HCT116 (cell line): Measurements from ENCODE around the gene HPN. TPM values are rescaled to one million over a fixed set of nuclear protein-coding genes. Genes with fewer than 3 reads are reported as not detected.
A peak's percentile ranks its signal among the peaks of the same experiment; 100 is the strongest.

Experiments used
- ATAC-seq: fragments of 200-7000 bp; cut with Tn5 transposase; 2 replicates; pipeline ENCODE4 v1.9.1; 2020; ENCODE audit warnings: mild to moderate bottlenecking, moderate library complexity
- BruUV-seq: library from RNA; stranded (reverse); fragments of 400-500 nt; replicated peaks from 2 replicates; lab custom pipeline; 2021; lab: Mats Ljungman, UMichigan
- CTCF ChIA-PET: fragments of 300-600 bp; sonication (Branson Sonifier 250); formaldehyde crosslinking; loops from one replicate; lab custom pipeline; 2021; ENCODE audit warnings: antibody characterized with exemption; lab: Charles Lee
- POLR2A ChIA-PET: fragments of 300-600, 350-600 bp; sonication (Branson Sonifier 250); formaldehyde crosslinking; loops from one replicate; lab custom pipeline; 2021; ENCODE audit warnings: antibody characterized with exemption; lab: Charles Lee
- RAD21 ChIA-PET, 2 experiments: fragments of 300-600 bp; sonication (Branson Sonifier 250); formaldehyde crosslinking; loops; one replicate each; lab custom pipeline; 2023; ENCODE audit warnings: low total read pairs in 2 of 2; ENCODE audit not compliant: uncharacterized antibody in 2 of 2, unreplicated experiment in 2 of 2, low non-redundant PET in 1 of 2; lab: Charles Lee
- DNase-seq: peaks from one replicate; pipeline ENCODE4 v3.0.0-alpha.2; 2010; ENCODE audit warnings: low read depth, low spot score
- H2AFZ ChIP-seq: fragments of 200-600 bp; shearing (Covaris generic), sonication (generic); 2 replicates; pipeline ENCODE4 v1.6.1; 2017; ENCODE audit warnings: low read depth, mixed run types, mixed read lengths, antibody characterized with exemption, low read length; ENCODE audit not compliant: poor library complexity, severe bottlenecking
- H3K27ac ChIP-seq: 2 replicates; pipeline ENCODE4 v1.5.1; 2012; ENCODE audit warnings: low read depth, low read length
- H3K27me3 ChIP-seq: fragments of 200-600 bp; sonication (generic); 2 replicates; pipeline ENCODE4 v1.6.1; 2016; ENCODE audit warnings: mixed run types, low read length, mixed read lengths; ENCODE audit not compliant: insufficient read depth
- H3K36me3 ChIP-seq, 2 experiments: fragments of 200-500 bp in 1 of 2; fragments of 200-600 bp in 1 of 2; sonication (Bioruptor generic) in 1 of 2; sonication (generic) in 1 of 2; 2 replicates each; pipeline versions ENCODE4 v1.5.1 to v1.6.1; 2014 to 2016; ENCODE audit warnings: low read length in 2 of 2, inconsistent platforms in 1 of 2, mixed read lengths in 1 of 2, mixed run types in 1 of 2; ENCODE audit not compliant: insufficient read depth in 2 of 2, control insufficient read depth in 1 of 2
- H3K4me1 ChIP-seq, 2 experiments: fragments of 200-600 bp in 1 of 2; sonication (generic) in 1 of 2; 2 replicates each; pipeline versions ENCODE4 v1.5.1 to v1.6.1; 2012 to 2017; ENCODE audit warnings: low read length in 2 of 2, inconsistent platforms in 1 of 2, mild to moderate bottlenecking in 1 of 2, mixed read lengths in 1 of 2, mixed run types in 1 of 2, moderate library complexity in 1 of 2; ENCODE audit not compliant: insufficient read depth in 2 of 2, control insufficient read depth in 1 of 2
- H3K4me2 ChIP-seq: fragments of 200-600 bp; sonication (generic); 2 replicates; pipeline ENCODE4 v1.6.1; 2017; ENCODE audit warnings: mixed run types, low read length, mixed read lengths
- H3K4me3 ChIP-seq, 2 experiments: fragments of 200-600 bp in 1 of 2; sonication (generic) in 1 of 2; replicated peaks in 1 of 2; 2 replicates each; pipeline ENCODE4 v1.5.1; 2011 to 2016; ENCODE audit warnings: low read length in 2 of 2, control low read depth in 1 of 2, low read depth in 1 of 2, mild to moderate bottlenecking in 1 of 2, mixed read lengths in 1 of 2, mixed run types in 1 of 2
- H3K79me2 ChIP-seq: fragments of 200-600 bp; sonication (generic); 2 replicates; pipeline ENCODE4 v1.6.1; 2017; ENCODE audit warnings: mild to moderate bottlenecking, mixed run types, low read length, moderate library complexity, mixed read lengths; ENCODE audit not compliant: insufficient read depth
- H3K9ac ChIP-seq: fragments of 200-600 bp; sonication (generic); 2 replicates; pipeline ENCODE4 v1.6.1; 2016; ENCODE audit warnings: low read length, mixed read lengths
- H3K9me2 ChIP-seq: fragments of 200-600 bp; sonication (generic), shearing (Covaris generic); 2 replicates; pipeline ENCODE4 v1.6.1; 2017; ENCODE audit warnings: mixed run types, mild to moderate bottlenecking, moderate library complexity; ENCODE audit not compliant: insufficient read depth
- H3K9me3 ChIP-seq, 2 experiments: fragments of 200-500 bp in 1 of 2; fragments of 200-600 bp in 1 of 2; sonication (Bioruptor generic) in 1 of 2; sonication (generic) in 1 of 2; 2 replicates each; pipeline ENCODE4 v1.6.1; 2014 to 2017; ENCODE audit warnings: low read length in 2 of 2, mixed read lengths in 2 of 2, inconsistent platforms in 1 of 2, low read depth in 1 of 2, mild to moderate bottlenecking in 1 of 2, mixed run types in 1 of 2, moderate library complexity in 1 of 2; ENCODE audit not compliant: control insufficient read depth in 1 of 2, insufficient read depth in 1 of 2
- H4K20me1 ChIP-seq: fragments of 200-600 bp; sonication (generic), shearing (Covaris generic); 2 replicates; pipeline ENCODE4 v1.6.1; 2017; ENCODE audit warnings: mixed run types, mild to moderate bottlenecking, moderate library complexity; ENCODE audit not compliant: insufficient read depth
- EGR1 ChIP-seq: IDR thresholded peaks from 2 replicates; pipeline ENCODE4 v1.6.1; 2012; ENCODE audit warnings: low read depth
- EZH2phosphoT487 ChIP-seq: fragments of 200-600 bp; IDR thresholded peaks from 2 replicates; pipeline ENCODE4 v1.6.1; 2018; ENCODE audit warnings: antibody characterized with exemption, borderline replicate concordance
- JUND ChIP-seq: IDR thresholded peaks from 2 replicates; pipeline ENCODE4 v1.6.1; 2012
- POLR2A ChIP-seq: IDR thresholded peaks from 2 replicates; pipeline ENCODE4 v1.7.0; 2011; ENCODE audit warnings: borderline replicate concordance; ENCODE audit not compliant: insufficient read depth, insufficient read length; ENCODE audit errors: extremely low read depth
- POLR2AphosphoS5 ChIP-seq: IDR thresholded peaks from 2 replicates; pipeline ENCODE4 v1.6.1; 2011; ENCODE audit warnings: mild to moderate bottlenecking, low read depth, low read length, moderate library complexity
- SIN3A ChIP-seq: IDR thresholded peaks from 2 replicates; pipeline ENCODE4 v1.6.1; 2012; ENCODE audit warnings: low read depth
- TCF7L2 ChIP-seq: IDR thresholded peaks from 2 replicates; pipeline ENCODE4 v1.7.0; 2011; ENCODE audit warnings: borderline replicate concordance, inconsistent platforms; ENCODE audit not compliant: insufficient read depth, insufficient read length; ENCODE audit errors: extremely low read depth
- ZFX ChIP-seq: fragments of 450-650 bp; IDR thresholded peaks from 2 replicates; pipeline ENCODE4 v1.6.1; 2017
- ZNF274 ChIP-seq: fragments of 200-500 bp; sonication (Bioruptor generic); IDR thresholded peaks from 2 replicates; pipeline ENCODE4 v1.6.1; 2014; ENCODE audit warnings: mild to moderate bottlenecking, low read depth, low read length, inconsistent platforms
- intact Hi-C: fragments of 100-400 bp; cut with micrococcal nuclease; formaldehyde crosslinking; loops from 2 replicates; pipeline ENCODE4 v1.10.0; 2022
- total RNA-seq: library from RNA; stranded (reverse); gene quantifications from one replicate; pipeline ENCODE4 v1.2.1, GENCODE V29; 2021; ENCODE audit not compliant: unreplicated experiment

HPN gene
- total RNA-seq, 1 experiment from 2014 or later, result 0.32 TPM

GRCh38 chr19:35031072-35031881, 10.2 kb upstream of the HPN start:
- intact Hi-C loops, result no loop called here
- ATAC-seq (peak; percentile 48), DNase-seq (no peak)
- Histone ChIP-seq H3K9me2 (no peaks in the 10 kb centered on the region), H3K4me1 (peaks cover 9 to 27% of the 10 kb centered on the region in 2 experiments; a peak in 3 of 4 replicates), H2AFZ (no peak overlapping the region), H3K36me3 (peaks cover 0 to 6% of the 10 kb centered on the region in 2 experiments; a peak in 2 of 4 replicates), H3K4me2 (peak overlapping the region; percentile 87), H3K27me3 (no peaks in the 10 kb centered on the region), H3K9ac (peak overlapping the region; percentile 41), H3K79me2 (no peaks in the 10 kb centered on the region), H4K20me1 (no peaks in the 10 kb centered on the region), H3K4me3 (peak overlapping the region; percentile 43 to 57), H3K9me3 (no peaks in the 10 kb centered on the region), H3K27ac (no peak overlapping the region; the same call in 1 of the 2 replicates)
- ChIA-PET RAD21 (no interaction called here), POLR2A (interaction anchor here (0.6 kb wide), 1 partner anchor 13 kb away, joined by 3 read pairs; no protein-coding TSS in a partner anchor), CTCF (interaction anchor here (0.6 to 2.0 kb wide), 3 partner anchors 13 to 36 kb away, joined by 3 to 7 read pairs (median 4); no protein-coding TSS in a partner anchor)
- BruUV-seq, result no TSS peak
- TF ChIP-seq TCF7L2 (no peak), SIN3A (no peak), EZH2phosphoT487 (no peak), POLR2AphosphoS5 (no peak), ZFX (no peak), POLR2A (no peak), ZNF274 (no peak)

- Histone ChIP-seq H3K27me3 (no peaks in the 10 kb centered on the region), H3K9ac (no peak overlapping the region), H4K20me1 (no peaks in the 10 kb centered on the region), H3K36me3 (peaks cover 0 to 2% of the 10 kb centered on the region in 2 experiments; a peak in 2 of 4 replicates), H3K4me2 (no peak overlapping the region), H3K27ac (no peak overlapping the region), H3K9me3 (no peaks in the 10 kb centered on the region), H2AFZ (no peak overlapping the region), H3K79me2 (no peaks in the 10 kb centered on the region), H3K9me2 (no peaks in the 10 kb centered on the region), H3K4me3 (no peak overlapping the region), H3K4me1 (peaks cover 9 to 27% of the 10 kb centered on the region in 2 experiments; a peak in 3 of 4 replicates)
- ChIA-PET RAD21 (no interaction called here), POLR2A (no interaction called here), CTCF (interaction anchor here (1.3 to 2.0 kb wide), 2 partner anchors 12 to 34 kb away, joined by 4 to 7 read pairs; no protein-coding TSS in a partner anchor)
- no peak for DNase-seq
- no peak for ATAC-seq
- BruUV-seq, result no TSS peak
- intact Hi-C loops, result no loop called here
- TF ChIP-seq EGR1 (no peak), JUND (no peak), POLR2AphosphoS5 (no peak)
These were observed 9.1 kb upstream of the HPN start for GRCh38 chr19:35032356-35032865.
